GM19468 (cell line): Measurements from ENCODE around the gene GPATCH2.
"Not testable (repeated sequence)": the region's sequence is repeated elsewhere in the genome, so short reads cannot be mapped to it uniquely, and the experiment has no call there.

ENCODE experiments used
- ATAC-seq: cut with Tn5 transposase; IDR thresholded peaks from one replicate; pipeline ENCODE4 v1.9.1; 2021; ENCODE audit warnings: mild to moderate bottlenecking, moderate library complexity, moderate number of reproducible peaks; ENCODE audit not compliant: unreplicated experiment; ENCODE audit errors: extremely low read depth

The GPATCH2 gene

GRCh38 chr1:217528271-217528670, 102.6 kb downstream of the GPATCH2 start:
- ATAC-seq: no peak

GRCh38 chr1:217527151-217527550, 103.7 kb downstream of the GPATCH2 start:
- ATAC-seq: no peak

- ATAC-seq: no peak
Measured at GRCh38 chr1:217526636-217527035, 104.3 kb downstream of the GPATCH2 start.

GRCh38 chr1:217525773-217526490, 105.0 kb downstream of the GPATCH2 start:
- no peak for ATAC-seq

GRCh38 chr1:217524787-217525520, 105.9 kb downstream of the GPATCH2 start:
- no peak for ATAC-seq

- ATAC-seq: not testable (repeated sequence)
Measured at GRCh38 chr1:217523921-217524320, 107.0 kb downstream of the GPATCH2 start.

GRCh38 chr1:217522277-217522676, 108.6 kb downstream of the GPATCH2 start:
- no peak for ATAC-seq

- no peak for ATAC-seq
Measured at GRCh38 chr1:217521317-217521716, 109.6 kb downstream of the GPATCH2 start.

- ATAC-seq: no peak
Measured at GRCh38 chr1:217506878-217507277, 124.0 kb downstream of the GPATCH2 start.

- ATAC-seq: no peak
Measured at GRCh38 chr1:217498209-217498608, 132.7 kb downstream of the GPATCH2 start.

GRCh38 chr1:217495249-217495648, 135.6 kb downstream of the GPATCH2 start:
- ATAC-seq: peak; percentile 87

- ATAC-seq: no peak
Measured at GRCh38 chr1:217494767-217495166, 136.1 kb downstream of the GPATCH2 start.

GRCh38 chr1:217493290-217493689, 137.6 kb downstream of the GPATCH2 start:
- ATAC-seq: no peak

GRCh38 chr1:217484871-217485270, 146.0 kb downstream of the GPATCH2 start:
- no peak for ATAC-seq

GRCh38 chr1:217482356-217483102, 148.4 kb downstream of the GPATCH2 start:
- peak; percentile 93 for ATAC-seq

- no peak for ATAC-seq
Measured at GRCh38 chr1:217478450-217478849, 152.4 kb downstream of the GPATCH2 start.

GRCh38 chr1:217472915-217473314, 158.0 kb downstream of the GPATCH2 start:
- no peak for ATAC-seq

GRCh38 chr1:217471403-217471802, 159.5 kb downstream of the GPATCH2 start:
- no peak for ATAC-seq

GRCh38 chr1:217469983-217470382, 160.9 kb downstream of the GPATCH2 start:
- ATAC-seq: no peak

GRCh38 chr1:217465102-217465501, 165.8 kb downstream of the GPATCH2 start:
- no peak for ATAC-seq

GRCh38 chr1:217462666-217463065, 168.2 kb downstream of the GPATCH2 start:
- ATAC-seq: no peak
